Type B pancreatic cell (in vitro differentiated cells): ENCODE measurements around the gene TXNL4B. TPM values are rescaled to one million over a fixed set of nuclear protein-coding genes. Genes with fewer than 3 reads are reported as not detected.
"Not testable (repeated sequence)": the region's sequence is repeated elsewhere in the genome, so short reads cannot be mapped to it uniquely, and the experiment has no call there.

ENCODE experiments used
- DNase-seq: peaks from one replicate; pipeline ENCODE4 v3.0.0; 2021; ENCODE audit warnings: mixed read lengths; ENCODE audit not compliant: unreplicated experiment; ENCODE audit errors: extremely low spot score
- H3K27ac Mint-ChIP-seq: 2 replicates; pipeline ENCODE4 v1.8.0; 2021; ENCODE audit warnings: mild to moderate bottlenecking, mixed read lengths
- H3K27me3 Mint-ChIP-seq: 2 replicates; pipeline ENCODE4 v1.8.0; 2021; ENCODE audit warnings: mixed read lengths
- H3K36me3 Mint-ChIP-seq: 2 replicates; pipeline ENCODE4 v1.8.0; 2021; ENCODE audit warnings: mixed read lengths
- H3K4me1 Mint-ChIP-seq: one replicate; pipeline ENCODE4 v1.8.0; 2021; ENCODE audit warnings: mixed read lengths; ENCODE audit not compliant: unreplicated experiment
- H3K4me3 Mint-ChIP-seq: 2 replicates; pipeline ENCODE4 v1.8.0; 2021; ENCODE audit warnings: mild to moderate bottlenecking, mixed read lengths
- H3K9me3 Mint-ChIP-seq: 2 replicates; pipeline ENCODE4 v1.8.0; 2021; ENCODE audit warnings: mixed read lengths
- CTCF ChIP-seq: fragments of 200-600 bp; sonication (generic); conservative IDR thresholded peaks from 2 replicates; pipeline ENCODE4 v1.5.0; 2021; ENCODE audit warnings: antibody characterized with exemption, mild to moderate bottlenecking
- total RNA-seq: library from RNA; stranded (reverse); gene quantifications from 2 replicates; pipeline ENCODE4 v1.2.1, GENCODE V29; 2021; ENCODE audit warnings: low replicate concordance

The TXNL4B gene
- total RNA-seq, 1 donor from 2014 or later = 17.8 TPM

GRCh38 chr16:72083778-72084404 lies 9.5 kb downstream of the TXNL4B start:
- H3K4me1 Mint-ChIP-seq = no peaks in the 10 kb centered on the region
- H3K27me3 Mint-ChIP-seq = no peaks in the 10 kb centered on the region
- peaks cover 23% of the 10 kb centered on the region for H3K36me3 Mint-ChIP-seq
- H3K9me3 Mint-ChIP-seq = peaks cover 4% of the 10 kb centered on the region
- no peak for DNase-seq
- no peak overlapping the region for H3K4me3 Mint-ChIP-seq
- H3K27ac Mint-ChIP-seq = no peak overlapping the region
- no peak for TF ChIP-seq CTCF

GRCh38 chr16:72076991-72077706 lies 16.3 kb downstream of the TXNL4B start:
- not testable (repeated sequence) for H3K27me3 Mint-ChIP-seq, DNase-seq, H3K9me3 Mint-ChIP-seq, H3K36me3 Mint-ChIP-seq, H3K27ac Mint-ChIP-seq, H3K4me1 Mint-ChIP-seq, H3K4me3 Mint-ChIP-seq

- H3K4me3 Mint-ChIP-seq, H3K27ac Mint-ChIP-seq, H3K36me3 Mint-ChIP-seq, H3K27me3 Mint-ChIP-seq, DNase-seq, H3K9me3 Mint-ChIP-seq, H3K4me1 Mint-ChIP-seq: not testable (repeated sequence)
These were observed 18.4 kb downstream of the TXNL4B start for GRCh38 chr16:72075067-72075466.

- TF ChIP-seq CTCF = no peak
- H3K27me3 Mint-ChIP-seq = no peaks in the 10 kb centered on the region
- peaks cover 4% of the 10 kb centered on the region for H3K4me1 Mint-ChIP-seq
- H3K27ac Mint-ChIP-seq = no peak overlapping the region
- no peak overlapping the region for H3K4me3 Mint-ChIP-seq
- no peak for DNase-seq
- no peaks in the 10 kb centered on the region for H3K36me3 Mint-ChIP-seq
- no peaks in the 10 kb centered on the region for H3K9me3 Mint-ChIP-seq
These were observed 19.7 kb downstream of the TXNL4B start for GRCh38 chr16:72073560-72074230.

GRCh38 chr16:72072514-72073342 lies 20.7 kb downstream of the TXNL4B start:
- no peaks in the 10 kb centered on the region for H3K36me3 Mint-ChIP-seq
- no peaks in the 10 kb centered on the region for H3K27me3 Mint-ChIP-seq

More at GRCh38 chr16:72072514-72073342, 20.7 kb downstream of the TXNL4B start:
- H3K27ac Mint-ChIP-seq = peak overlapping the region; percentile 16
- H3K9me3 Mint-ChIP-seq = no peaks in the 10 kb centered on the region
- H3K4me3 Mint-ChIP-seq = no peak overlapping the region
- H3K4me1 Mint-ChIP-seq = peaks cover 4% of the 10 kb centered on the region
- no peak for DNase-seq
- TF ChIP-seq CTCF = no peak
